HG02884 (cell line): ENCODE results near the gene SMURF1.

Experiments used
- ATAC-seq: cut with Tn5 transposase; IDR thresholded peaks from one replicate; pipeline ENCODE4 v1.9.1; 2021; ENCODE audit warnings: mild to moderate bottlenecking, moderate library complexity; ENCODE audit not compliant: unreplicated experiment

The SMURF1 gene

DNA sequence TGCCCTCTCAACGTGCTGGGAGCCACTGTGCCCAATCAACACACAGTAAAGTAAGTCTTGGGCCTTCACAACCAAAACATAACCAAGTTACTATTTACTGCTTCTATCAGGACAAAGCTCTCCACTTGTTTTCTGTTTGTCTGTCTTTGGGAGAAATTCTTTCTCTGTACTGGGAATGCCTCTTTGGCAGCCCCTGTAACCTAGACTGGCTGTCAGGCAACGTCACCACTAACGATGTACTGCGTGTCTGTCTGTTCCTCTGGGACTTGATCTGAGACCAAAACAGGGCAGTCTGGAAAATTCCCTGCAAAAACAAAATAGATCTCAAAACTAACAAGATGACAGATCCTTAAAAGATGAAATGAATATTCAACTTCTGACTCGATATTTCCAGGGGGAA, 113.0 kb downstream of the SMURF1 start:
- no peak for ATAC-seq

DNA sequence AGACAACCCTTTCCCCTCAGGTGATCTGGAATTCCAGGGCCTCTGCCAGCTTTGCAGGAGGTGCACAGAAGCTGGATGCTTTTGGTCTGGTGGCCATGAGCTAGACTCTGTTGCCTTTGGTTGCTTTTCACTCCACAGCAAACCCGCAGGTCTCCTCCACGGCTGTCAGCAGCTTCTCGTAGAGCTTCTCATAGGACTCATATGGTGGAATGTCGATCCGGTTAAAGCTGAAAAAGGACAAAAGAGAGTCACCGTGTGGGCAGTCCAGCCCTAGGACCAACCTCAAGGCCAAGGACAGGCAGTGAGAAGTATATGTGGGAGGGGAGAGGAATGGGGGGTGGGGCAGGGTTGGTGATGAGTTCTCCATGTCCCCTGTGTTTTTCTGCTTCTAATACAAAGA, 113.5 kb downstream of the SMURF1 start:
- ATAC-seq, result no peak

DNA sequence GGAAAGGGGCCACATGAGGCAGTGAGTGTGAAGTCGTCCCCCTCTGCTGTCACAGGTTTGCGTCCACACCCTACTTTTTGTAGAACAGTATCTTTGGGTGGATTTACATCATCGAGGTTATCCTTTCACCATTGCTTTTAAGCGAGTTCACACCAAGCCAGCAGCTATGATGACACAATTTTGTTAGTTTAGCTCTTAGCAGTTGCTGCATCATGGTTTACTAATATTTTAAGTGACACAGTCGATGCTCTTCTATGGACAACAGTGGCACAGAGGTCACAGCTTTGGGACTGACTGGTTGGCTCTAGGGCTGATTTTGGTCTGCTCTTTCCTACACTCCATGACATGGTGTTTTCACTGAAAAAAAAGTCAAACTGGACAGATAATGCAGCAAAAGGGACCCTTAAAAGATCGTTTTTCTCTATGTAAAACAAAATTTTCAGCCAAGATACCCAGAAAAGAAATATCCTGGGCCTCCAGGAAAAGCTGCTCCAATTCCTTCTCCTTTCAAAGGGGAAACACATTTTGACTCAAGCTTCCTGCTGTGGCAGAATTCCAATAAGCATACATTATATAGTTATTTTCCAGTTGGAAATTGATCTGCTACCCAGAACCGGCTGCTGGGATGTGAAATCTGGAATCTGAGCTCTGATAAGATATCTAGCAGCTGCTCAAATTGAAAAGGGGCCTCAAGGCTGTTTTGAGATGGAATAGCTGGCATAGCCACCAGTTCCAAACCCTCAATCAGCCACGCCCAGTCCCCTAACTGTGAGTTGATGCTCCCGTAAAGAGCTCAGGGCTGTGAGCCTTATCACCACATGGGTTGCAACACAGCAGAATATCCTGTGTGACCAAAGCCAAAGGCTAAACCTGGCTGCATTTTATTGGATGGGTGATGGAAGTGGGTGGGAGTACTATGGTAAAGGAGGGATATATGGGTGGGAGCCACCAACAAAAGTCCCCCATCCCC, 114.2 kb downstream of the SMURF1 start:
- no peak for ATAC-seq

DNA sequence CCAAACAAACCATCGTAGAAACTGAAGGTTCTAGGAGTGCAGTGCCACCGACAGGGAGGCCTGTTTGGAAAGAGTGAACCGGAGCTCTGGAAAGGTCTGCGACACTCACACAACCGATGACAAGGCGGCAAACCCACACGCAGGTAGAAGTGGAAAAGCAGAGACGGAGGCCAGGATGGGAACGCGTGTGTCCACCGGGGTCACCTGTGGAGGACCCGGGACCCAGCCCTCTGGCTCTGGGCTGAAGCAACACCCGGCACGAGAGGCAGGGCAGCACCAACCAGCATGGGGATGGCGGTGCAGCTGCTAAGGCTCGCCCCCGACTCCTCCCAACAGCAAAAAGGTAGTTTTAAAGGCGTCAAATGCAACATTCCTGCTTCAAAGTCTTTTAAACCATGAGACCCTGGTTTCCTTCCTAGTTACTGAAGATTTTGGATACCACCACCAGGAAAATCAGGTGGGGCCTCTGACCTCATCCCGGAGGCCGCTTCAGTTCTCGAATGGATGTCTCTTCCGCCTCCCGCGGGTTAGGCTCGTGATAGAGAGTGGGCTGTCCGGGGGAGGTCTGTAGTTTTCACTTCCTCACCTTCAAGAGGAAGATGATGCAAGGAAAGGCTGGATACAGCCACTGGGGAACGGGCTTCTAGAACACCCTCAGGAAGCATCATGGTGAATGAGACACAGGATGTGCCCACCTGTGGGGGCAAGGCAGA, 115.5 kb downstream of the SMURF1 start:
- no peak for ATAC-seq

DNA sequence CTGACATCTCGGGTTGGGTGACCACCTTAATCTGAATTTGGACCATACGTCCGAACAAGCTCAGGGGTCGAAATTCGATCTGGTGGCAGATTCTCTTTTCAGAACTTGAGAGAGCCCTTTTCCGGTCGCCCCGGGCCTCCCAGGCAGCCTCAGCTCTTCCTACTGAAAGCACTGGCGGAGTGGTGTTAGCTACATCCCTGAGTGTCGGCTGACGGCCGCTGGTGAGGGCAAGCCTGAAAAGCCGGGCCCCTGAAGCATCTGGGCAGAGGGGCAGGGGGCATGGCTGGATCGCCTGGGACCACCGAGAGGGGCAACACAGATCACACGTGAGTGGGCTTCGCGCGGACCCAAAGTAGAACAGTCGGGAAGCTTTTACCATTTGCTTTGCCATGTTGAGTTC, 116.1 kb downstream of the SMURF1 start:
- no peak for ATAC-seq

DNA sequence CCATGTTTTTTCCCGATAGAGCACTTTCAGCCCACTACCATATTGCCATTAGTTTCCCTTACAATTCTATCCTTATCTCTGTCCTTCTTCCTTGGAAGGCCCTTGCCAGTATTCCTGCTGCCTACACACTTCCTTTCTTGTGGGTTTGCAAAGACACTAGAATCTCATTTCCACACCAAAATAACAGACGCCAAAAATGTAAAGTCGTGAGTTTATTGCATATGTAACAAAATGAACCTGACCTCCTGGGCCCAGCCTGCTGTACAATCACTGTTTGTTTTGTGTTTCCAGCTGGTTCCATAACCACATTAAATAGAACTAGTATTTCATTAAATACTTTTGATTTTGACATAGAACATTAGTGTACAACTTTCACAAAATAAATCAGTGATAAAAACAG, 116.7 kb downstream of the SMURF1 start:
- ATAC-seq, result no peak

DNA sequence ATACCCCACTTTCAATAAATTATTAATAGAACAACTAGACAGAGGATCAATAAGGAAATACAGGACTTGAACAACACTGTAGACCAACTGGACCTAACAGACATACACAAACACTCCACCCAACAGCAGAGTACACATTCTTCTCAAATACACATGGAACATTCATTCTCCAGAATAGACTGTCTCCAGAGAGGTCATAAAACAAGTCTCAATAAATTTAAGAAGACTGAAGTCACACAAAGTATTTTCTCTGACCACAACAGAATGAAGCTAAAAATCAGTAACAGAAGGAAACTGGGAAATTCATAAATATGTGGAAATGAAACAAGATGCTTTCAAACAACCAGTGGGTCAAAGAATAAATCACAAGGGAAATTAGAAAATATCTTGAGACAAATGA, 119.8 kb downstream of the SMURF1 start:
- no peak for ATAC-seq

DNA sequence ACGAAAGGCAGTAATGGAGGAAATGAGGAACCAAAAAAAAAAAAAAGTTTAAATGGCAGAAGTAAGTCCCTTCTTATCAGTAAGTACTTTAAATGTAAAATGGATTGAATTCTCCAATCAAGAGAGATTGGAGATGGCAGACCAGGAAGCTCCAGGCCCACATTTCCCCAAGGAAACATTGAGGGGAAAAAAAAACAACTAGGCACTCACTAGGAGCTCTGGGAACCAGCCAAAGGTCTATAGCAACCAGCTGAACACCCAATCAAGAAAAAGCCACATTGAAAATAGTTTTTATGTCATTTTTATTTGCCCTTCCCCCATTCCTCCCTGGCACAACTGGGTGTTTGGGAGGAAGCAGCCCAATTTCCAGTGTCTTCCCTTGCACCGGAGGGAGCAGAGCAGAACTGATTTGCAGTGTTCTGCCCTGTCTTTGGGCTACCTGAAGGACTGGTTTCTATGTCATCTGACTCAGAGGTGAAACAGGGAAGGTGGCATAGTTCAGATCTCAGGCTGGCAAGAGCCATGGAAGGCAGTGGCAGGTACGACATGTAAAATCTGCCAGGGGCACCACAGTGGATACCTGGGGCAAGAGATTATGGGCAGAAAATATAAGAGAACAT, 121.9 kb downstream of the SMURF1 start:
- ATAC-seq, result no peak

DNA sequence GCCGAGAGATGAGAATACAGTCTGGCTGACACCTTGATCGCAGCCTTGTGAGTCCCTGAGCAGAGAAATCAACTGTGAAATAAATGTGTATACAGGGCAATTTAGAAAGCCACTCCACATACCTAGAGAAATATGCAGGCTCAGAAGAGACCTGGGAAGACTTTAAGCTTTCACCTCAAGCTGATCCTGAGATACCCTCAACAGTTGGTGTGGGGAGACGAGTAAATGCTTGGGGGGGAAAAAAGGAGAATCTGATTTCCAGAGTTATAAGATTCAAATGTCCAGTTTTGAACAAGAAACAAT, 123.5 kb downstream of the SMURF1 start:
- no peak for ATAC-seq

DNA sequence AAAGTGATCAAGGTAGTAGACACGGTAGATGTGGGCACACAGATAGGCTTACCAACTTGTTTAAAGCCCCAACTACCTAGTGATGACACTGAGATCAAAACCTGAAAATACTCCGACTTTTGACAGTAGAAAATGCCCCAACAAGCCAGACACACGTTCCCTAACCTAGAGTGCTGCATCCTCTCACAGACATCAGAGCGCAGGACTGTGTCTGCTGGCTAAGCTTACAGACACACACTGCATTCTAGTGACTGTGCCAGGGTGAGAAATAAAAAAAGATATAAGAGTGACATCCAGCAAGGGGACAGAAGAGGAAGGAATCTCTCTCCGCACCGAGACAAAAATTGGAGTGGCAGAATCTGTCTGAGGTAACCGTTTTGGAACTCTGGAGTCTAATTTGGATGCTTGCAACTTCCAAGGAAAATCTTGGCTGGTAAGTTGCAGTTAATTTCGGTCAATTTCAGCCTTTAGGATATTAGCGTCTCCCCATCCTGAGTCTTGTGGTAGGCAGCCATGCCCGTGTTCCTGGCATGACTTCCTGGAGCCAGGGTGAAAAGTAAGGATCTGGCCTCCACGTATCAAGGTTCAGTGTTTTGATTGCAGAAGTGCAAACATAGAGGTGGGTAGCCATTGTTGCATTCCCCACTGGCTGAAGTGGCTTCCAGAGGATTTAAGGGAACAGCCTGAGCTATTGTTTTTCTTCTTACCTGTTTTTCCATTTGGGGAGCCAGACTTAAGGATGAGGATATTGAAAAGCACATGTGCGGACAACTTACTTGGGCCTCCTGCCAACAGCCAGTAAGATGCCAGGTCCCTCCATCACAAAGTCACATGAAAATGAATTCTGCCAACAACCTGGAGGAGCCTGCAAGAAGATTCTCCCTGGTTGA, 124.1 kb downstream of the SMURF1 start:
- no peak for ATAC-seq

DNA sequence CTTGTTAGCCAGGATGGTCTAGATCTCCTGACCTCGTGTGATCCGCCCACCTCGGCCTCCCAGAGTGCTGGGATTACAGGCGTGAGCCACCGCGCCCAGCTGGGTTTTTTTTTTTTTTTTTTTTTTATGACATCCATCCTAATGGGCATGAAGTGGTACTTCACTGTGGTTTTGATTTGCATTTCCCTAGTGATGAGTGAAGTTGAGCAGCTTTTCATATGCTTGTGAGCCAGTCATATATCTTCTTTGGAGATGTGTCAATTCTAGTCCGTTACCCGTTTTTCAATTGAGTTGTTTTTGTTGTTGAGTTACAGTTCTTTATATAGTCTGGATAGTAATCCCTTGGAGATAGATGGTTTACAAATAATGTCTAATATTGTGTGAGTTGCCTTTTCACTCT, 127.7 kb downstream of the SMURF1 start:
- no peak for ATAC-seq

DNA sequence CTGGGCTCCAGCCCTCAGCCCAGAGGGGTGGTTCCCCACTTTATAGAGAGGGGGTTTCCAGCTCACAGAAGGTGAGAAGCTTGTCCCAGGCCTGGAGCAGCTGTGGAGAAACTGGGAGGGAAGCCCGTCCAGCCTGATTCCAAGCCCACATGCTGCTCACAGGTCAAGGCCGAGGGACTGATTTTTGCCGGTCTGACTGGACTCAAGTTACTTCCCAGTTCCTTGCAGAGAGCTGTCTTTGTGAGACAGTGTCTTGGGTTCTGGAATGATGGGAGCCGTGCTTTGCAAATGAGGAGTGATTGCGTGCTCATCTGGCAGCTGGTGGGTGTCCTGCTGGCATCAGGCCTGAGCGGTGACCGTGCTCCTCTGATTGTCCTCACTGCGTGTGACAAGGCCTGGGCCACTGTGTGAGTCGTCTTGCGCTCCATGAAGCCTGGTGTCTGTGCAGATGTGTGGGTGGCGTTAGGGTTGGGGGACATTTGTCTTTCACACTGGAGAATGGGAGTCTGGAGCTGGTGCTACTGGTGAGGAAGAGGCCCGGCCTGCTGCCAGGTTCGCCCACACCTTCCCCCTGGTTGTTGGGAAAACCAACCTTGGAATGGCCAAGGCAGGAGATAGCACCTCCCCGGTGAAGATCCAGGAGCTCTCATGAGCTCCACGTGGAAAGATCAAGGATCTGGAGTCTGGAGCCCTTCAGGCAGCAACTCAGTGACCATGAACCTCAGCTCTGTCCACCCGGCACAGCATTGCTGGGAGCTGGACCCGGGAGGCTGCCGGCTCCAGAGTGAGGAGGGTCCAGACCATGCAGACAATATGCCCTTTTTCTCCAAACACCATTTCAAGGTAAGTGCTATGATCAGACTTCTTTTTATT, 129.6 kb downstream of the SMURF1 start:
- ATAC-seq, result no peak

DNA sequence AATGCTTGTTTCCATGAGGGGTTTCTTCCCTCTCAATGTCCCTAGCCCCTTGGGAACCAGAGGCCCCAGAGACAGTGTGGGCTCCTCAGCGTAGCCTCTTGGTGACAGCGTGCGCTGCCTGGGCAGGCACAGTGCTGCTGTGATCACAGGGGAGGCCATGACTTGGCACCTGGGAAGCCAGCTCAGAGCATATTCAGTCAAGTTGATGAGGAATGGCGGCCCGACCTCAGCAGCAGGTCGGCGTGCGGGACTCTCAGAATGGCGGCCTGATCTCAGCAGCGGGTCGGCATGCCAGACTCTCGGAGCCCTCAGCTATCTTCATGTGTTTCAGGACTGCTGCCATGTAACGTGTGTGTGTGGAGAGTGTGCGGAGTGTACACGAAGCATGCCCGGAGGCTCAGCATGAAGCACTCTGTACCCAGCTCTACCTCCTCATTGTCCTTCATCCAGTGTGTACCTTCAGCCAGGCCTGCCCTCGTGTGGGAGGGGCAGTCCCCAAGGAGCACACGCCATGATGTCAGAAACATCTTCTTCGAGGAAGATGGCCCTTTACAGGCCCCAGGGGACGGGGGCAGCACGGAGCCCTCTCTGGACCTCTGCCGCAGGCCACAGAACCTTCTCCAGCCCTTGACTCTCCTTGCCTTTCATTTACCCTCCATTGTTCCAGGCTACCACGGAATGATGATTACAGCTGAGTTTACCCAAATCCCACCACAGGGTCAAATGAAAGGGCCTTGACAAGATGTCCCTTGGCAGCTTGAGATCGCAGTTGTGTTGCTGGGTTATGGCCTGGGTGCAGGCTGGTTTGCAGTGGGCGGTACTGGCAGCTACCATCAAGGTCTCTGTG, 130.4 kb downstream of the SMURF1 start:
- no peak for ATAC-seq

DNA sequence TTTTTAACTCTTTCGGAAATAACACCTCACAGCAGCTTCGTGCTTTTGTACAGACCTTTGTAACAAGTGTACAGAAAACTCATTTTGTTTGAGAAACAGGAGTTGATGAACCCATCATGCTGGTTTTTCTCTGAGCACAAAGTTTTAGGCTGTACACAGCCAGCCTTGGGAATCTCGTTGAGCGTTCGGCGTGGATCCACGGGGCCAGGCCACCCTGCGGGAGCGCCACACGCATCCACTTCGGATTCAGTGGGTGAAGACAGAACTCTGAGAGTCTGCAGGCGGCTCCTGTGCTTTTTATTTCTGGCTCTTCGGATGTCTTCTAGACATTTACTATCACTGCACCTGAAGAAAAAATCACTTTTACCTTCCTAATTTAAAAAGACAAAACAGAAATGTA, 131.2 kb downstream of the SMURF1 start:
- no peak for ATAC-seq

DNA sequence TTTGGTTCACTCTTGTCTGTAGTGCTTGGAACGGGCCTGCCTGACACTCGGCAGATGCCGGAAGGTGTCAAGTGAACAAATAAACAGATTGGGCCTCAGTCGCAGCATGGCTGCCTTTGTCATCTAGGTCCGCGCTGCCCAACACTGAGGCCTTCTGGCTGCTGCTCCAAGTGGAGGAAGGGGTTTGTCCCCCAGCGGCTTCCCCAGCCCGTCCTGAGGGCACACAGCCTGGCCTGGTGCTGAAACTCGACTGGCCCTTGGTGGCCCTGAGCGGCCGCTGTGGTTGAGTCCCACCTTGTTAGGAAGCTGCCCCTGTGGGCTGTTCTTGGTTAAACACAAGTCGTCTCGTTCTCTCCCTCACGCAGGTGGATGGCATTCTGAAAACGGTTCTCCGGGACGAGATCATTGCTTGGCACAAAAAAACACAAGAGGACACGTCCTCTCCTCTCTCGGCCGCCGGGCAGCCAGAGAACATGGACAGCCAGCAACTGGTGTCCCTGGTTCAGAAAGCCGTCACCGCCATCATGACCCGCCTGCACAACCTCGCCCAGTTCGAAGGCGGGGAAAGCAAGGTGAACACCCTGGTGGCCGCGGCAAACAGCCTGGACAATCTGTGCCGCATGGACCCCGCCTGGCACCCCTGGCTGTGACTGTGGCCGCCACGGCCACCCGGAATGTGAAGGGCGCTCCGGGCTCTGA, 132.1 kb downstream of the SMURF1 start:
- ATAC-seq, result no peak

DNA sequence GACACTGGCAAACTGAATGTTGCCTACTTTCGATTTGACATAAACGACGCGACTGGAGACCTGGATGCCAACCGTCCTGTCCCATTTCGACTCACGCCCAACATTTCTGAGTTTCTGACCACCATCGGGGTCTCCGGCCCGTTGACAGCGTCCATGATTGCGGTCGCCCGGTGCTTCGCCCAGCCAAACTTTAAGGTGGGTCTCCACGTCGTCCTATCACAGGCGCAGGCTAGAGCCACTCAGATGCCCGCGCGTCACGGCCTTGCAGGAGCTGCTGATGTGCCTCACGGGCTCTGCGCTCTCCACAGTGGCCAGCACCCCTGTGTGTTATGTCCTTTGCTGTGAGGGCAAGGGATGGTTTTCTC, 132.6 kb downstream of the SMURF1 start:
- no peak for ATAC-seq

DNA sequence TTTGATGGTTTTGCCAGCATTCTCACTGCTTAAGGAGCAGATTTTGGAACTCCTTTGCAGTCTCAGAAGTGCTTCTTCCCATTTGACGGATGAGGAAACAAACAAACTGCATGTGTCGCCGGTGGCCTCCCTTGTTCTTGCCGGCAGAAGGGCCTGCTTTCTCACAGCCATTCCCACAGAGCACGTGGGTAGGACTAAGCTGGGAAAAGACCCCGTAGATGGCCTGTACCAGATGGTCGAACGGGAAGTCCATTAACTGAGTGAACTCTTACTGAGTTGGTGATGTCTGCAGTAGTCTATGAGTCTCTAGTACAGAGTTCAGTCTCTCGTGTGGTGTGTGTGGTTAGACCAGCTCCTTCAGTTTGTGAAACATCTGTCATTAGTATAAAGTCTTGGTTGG, 133.6 kb downstream of the SMURF1 start:
- no peak for ATAC-seq

DNA sequence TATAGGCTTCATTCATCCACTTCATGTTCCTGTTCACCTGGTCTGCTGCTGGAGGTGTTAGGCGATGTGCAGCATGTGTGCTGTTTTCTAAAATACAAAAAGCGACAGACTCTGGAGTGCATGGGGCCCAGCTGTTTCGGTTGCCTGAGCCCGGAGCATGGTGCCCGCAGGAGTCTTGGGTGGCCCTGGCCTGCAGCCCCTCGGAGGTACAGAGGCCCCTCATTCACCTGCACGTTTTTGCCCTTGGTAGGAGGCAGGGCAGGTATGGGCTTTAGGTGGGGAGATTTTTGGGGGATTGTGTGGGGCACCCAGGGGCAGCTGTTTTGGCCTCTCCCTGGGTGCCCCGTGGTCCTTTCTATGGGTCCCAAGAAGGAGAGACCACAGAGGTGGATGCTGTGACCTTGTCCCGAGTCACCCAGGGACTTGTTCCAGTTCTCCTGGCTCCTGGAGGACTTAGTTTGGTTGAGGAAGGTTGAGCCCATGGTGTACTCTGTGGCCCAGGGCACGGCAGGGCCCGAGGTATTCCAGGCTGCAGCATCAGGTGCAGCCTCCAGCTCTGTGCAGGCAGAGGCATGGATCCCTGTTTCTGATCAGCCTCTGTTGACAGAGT, 134.9 kb downstream of the SMURF1 start:
- no peak for ATAC-seq
